AG09309 (cell line): ENCODE measurements around the gene CD70.
"Not testable (repeated sequence)": the region's sequence is repeated elsewhere in the genome, so short reads cannot be mapped to it uniquely, and the experiment has no call there.

ENCODE experiments used
- DNase-seq: peaks from one replicate; pipeline ENCODE4 v3.0.0-alpha.2; 2010; ENCODE audit warnings: low read depth
- H3K4me3 ChIP-seq: 2 replicates; pipeline ENCODE4 v1.5.1; 2011; ENCODE audit warnings: mild to moderate bottlenecking, low read depth, low read length, moderate library complexity; ENCODE audit not compliant: control insufficient read depth
- CTCF ChIP-seq: IDR thresholded peaks from 2 replicates; pipeline ENCODE4 v1.5.1; 2011; ENCODE audit warnings: mild to moderate bottlenecking, low read depth, low read length, inconsistent platforms; ENCODE audit not compliant: insufficient read depth, control insufficient read depth; ENCODE audit errors: missing control alignments

Gene CD70

GRCh38 chr19:6617374-6617773 is 26.4 kb upstream of the CD70 start:
- no peak for DNase-seq
- H3K4me3 ChIP-seq, result no peak overlapping the region
- TF ChIP-seq CTCF, result no peak

- TF ChIP-seq CTCF, result no peak
Measured at GRCh38 chr19:6616011-6616410, 25.1 kb upstream of the CD70 start.

GRCh38 chr19:6613711-6614110 is 22.8 kb upstream of the CD70 start:
- no peak overlapping the region for H3K4me3 ChIP-seq
- DNase-seq, result peak; percentile 47
- no peak for TF ChIP-seq CTCF

More at GRCh38 chr19:6616011-6616410, 25.1 kb upstream of the CD70 start:
- peak; percentile 25 for DNase-seq
- no peak overlapping the region for H3K4me3 ChIP-seq

- no peak for TF ChIP-seq CTCF
- peak; percentile 95 for DNase-seq
- no peak overlapping the region for H3K4me3 ChIP-seq
Measured at GRCh38 chr19:6610934-6611852, 20.2 kb upstream of the CD70 start.

GRCh38 chr19:6608940-6609339 is 18.0 kb upstream of the CD70 start:
- H3K4me3 ChIP-seq, result no peak overlapping the region
- no peak for DNase-seq
- TF ChIP-seq CTCF, result no peak

- H3K4me3 ChIP-seq, DNase-seq: not testable (repeated sequence)
Measured at GRCh38 chr19:6608146-6608545, 17.2 kb upstream of the CD70 start.

- not testable (repeated sequence) for H3K4me3 ChIP-seq, DNase-seq
Measured at GRCh38 chr19:6606276-6607070, 15.5 kb upstream of the CD70 start.
